A673 (cell line): ENCODE results near the gene CELF4.

Experiments
- CTCF ChIP-seq: fragments of 300-800, 200-600 bp; sonication (generic); conservative IDR thresholded peaks from 2 replicates; pipeline ENCODE4 v1.5.1; 2017; ENCODE audit warnings: low read depth, mild to moderate bottlenecking, antibody characterized with exemption, low read length, moderate library complexity, mixed read lengths
- EZH2 ChIP-seq: fragments of 200-600 bp; sonication (generic); IDR thresholded peaks from 2 replicates; pipeline ENCODE4 v1.6.1; 2017; ENCODE audit warnings: borderline replicate concordance, low read depth, mild to moderate bottlenecking, mixed read lengths, antibody characterized with exemption, low read length; ENCODE audit not compliant: poor library complexity, severe bottlenecking

GRCh38 chr18:37532917-37533316, 32.7 kb downstream of the CELF4 start:
- TF ChIP-seq CTCF, result no peak
- TF ChIP-seq EZH2, result no peak
